ENCODE measurements around the gene ZIC5. TPM values are rescaled to one million over a fixed set of nuclear protein-coding genes. Genes with fewer than 3 reads are reported as not detected.

The ZIC5 gene
- total RNA-seq, 1 experiment from 2014 or later = 5.2 TPM

DNA sequence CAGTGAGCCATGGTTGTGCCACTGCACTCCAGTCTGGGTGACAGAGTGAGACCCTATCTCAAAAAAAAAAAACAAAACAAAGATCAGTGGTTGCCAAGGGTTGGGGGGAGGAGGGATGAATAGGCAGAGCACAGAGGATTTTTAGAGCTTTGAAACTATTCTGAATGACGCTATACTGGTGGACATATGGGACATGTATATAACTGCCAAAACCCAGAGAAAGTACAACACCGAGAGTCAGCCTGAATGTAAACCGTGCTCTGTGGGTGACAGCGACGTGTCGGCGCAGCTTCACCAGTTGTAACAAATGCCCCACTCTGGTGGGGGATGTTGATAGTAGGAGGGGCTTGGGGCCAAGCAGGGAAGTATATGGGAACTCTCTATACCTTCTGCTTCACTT lies 32.9 kb downstream of the ZIC5 start:
- no peaks in the 10 kb centered on the region for H3K4me1 ChIP-seq (ENCODE audit: control insufficient read depth, insufficient read depth, low read length)
- ChIA-PET CTCF (no interaction called here), POLR2A (no interaction called here)
- no peaks in the 10 kb centered on the region for H3K36me3 ChIP-seq (ENCODE audit: control insufficient read depth, insufficient read depth, low read length)
- no peak for TF ChIP-seq SIN3A (IDR thresholded peaks at IDR 0.05; ENCODE audit: borderline replicate concordance, insufficient read depth, low read depth, low read length)
- TF ChIP-seq POLR2AphosphoS5 (IDR thresholded peaks at IDR 0.05; ENCODE audit: low read depth, low read length) = no peak
- TF ChIP-seq TCF7L2 (IDR thresholded peaks at IDR 0.05; ENCODE audit: low read depth, low read length) = no peak
- TF ChIP-seq, protein P1, sequence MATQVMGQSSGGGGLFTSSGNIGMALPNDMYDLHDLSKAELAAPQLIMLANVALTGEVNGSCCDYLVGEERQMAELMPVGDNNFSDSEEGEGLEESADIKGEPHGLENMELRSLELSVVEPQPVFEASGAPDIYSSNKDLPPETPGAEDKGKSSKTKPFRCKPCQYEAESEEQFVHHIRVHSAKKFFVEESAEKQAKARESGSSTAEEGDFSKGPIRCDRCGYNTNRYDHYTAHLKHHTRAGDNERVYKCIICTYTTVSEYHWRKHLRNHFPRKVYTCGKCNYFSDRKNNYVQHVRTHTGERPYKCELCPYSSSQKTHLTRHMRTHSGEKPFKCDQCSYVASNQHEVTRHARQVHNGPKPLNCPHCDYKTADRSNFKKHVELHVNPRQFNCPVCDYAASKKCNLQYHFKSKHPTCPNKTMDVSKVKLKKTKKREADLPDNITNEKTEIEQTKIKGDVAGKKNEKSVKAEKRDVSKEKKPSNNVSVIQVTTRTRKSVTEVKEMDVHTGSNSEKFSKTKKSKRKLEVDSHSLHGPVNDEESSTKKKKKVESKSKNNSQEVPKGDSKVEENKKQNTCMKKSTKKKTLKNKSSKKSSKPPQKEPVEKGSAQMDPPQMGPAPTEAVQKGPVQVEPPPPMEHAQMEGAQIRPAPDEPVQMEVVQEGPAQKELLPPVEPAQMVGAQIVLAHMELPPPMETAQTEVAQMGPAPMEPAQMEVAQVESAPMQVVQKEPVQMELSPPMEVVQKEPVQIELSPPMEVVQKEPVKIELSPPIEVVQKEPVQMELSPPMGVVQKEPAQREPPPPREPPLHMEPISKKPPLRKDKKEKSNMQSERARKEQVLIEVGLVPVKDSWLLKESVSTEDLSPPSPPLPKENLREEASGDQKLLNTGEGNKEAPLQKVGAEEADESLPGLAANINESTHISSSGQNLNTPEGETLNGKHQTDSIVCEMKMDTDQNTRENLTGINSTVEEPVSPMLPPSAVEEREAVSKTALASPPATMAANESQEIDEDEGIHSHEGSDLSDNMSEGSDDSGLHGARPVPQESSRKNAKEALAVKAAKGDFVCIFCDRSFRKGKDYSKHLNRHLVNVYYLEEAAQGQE (IDR thresholded peaks at IDR 0.05; ENCODE audit: insufficient read depth in 1 of 2, low read depth in 2 of 2, low read length in 1 of 2) = no peak
- TF ChIP-seq, protein P2, sequence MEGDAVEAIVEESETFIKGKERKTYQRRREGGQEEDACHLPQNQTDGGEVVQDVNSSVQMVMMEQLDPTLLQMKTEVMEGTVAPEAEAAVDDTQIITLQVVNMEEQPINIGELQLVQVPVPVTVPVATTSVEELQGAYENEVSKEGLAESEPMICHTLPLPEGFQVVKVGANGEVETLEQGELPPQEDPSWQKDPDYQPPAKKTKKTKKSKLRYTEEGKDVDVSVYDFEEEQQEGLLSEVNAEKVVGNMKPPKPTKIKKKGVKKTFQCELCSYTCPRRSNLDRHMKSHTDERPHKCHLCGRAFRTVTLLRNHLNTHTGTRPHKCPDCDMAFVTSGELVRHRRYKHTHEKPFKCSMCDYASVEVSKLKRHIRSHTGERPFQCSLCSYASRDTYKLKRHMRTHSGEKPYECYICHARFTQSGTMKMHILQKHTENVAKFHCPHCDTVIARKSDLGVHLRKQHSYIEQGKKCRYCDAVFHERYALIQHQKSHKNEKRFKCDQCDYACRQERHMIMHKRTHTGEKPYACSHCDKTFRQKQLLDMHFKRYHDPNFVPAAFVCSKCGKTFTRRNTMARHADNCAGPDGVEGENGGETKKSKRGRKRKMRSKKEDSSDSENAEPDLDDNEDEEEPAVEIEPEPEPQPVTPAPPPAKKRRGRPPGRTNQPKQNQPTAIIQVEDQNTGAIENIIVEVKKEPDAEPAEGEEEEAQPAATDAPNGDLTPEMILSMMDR (IDR thresholded peaks at IDR 0.05) = no peak
- intact Hi-C loops (cut with micrococcal nuclease; ENCODE audit: unreplicated experiment) = no loop called here
- no peaks in the 10 kb centered on the region for H3K27me3 ChIP-seq (ENCODE audit: control insufficient read depth, insufficient read depth, low read length)
- DNase-seq (ENCODE audit: low read depth, low spot score) (no peak), ATAC-seq (no peak)
- no peaks in the 10 kb centered on the region for H3K9me3 ChIP-seq (ENCODE audit: control insufficient read depth, insufficient read depth, low read depth, low read length)
- in situ Hi-C loops (cut with HindIII; ENCODE audit: low pct_unique_long_range_greater_than_20kb, low sequenced_read_pairs) = no loop called here
- no peak overlapping the region for H3K27ac ChIP-seq (ENCODE audit: low read length)
- BruUV-seq (replicated peaks) = no TSS peak
- no peak overlapping the region for H3K4me3 ChIP-seq (ENCODE audit: low read depth in 2 of 2, low read length in 2 of 2)

DNA sequence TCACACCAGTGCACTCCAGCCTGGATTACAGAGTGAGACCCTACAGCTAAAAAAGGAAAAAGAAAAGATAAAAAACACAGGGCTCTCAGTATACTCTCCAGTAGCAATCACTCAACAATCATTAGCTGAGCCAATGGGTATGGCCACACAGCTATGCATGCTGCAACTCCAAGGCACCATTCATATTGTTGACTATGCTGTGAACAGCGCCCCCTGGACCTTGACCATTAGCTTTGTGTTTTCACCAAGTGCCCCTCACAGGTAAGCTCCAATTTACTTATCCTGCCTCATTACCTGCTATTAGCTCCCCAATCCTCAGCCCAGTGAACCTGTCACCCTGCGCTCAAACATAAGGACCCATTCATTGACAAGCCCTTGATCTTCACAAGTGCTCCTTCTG lies 35.8 kb downstream of the ZIC5 start:
- intact Hi-C loops (cut with micrococcal nuclease; ENCODE audit: unreplicated experiment) = no loop called here
- POLR2A ChIA-PET = no interaction called here
- H3K9me3 ChIP-seq (ENCODE audit: control insufficient read depth, insufficient read depth, low read depth, low read length) = no peaks in the 10 kb centered on the region
- no peaks in the 10 kb centered on the region for H3K36me3 ChIP-seq (ENCODE audit: control insufficient read depth, insufficient read depth, low read length)
- no peak for DNase-seq (ENCODE audit: low read depth, low spot score)
- in situ Hi-C loops (cut with HindIII; ENCODE audit: low pct_unique_long_range_greater_than_20kb, low sequenced_read_pairs) = no loop called here
- CTCF ChIA-PET = no interaction called here
- no peak overlapping the region for H3K27ac ChIP-seq (ENCODE audit: low read length)
- TF ChIP-seq, protein P1 (IDR thresholded peaks at IDR 0.05; ENCODE audit: insufficient read depth in 1 of 2, low read depth in 2 of 2, low read length in 1 of 2) = no peak
- TF ChIP-seq TCF7L2 (IDR thresholded peaks at IDR 0.05; ENCODE audit: low read depth, low read length) (no peak), POLR2AphosphoS5 (IDR thresholded peaks at IDR 0.05; ENCODE audit: low read depth, low read length) (no peak)
- TF ChIP-seq, protein P2 (IDR thresholded peaks at IDR 0.05) = no peak; the same call in 1 of the 2 replicates
- BruUV-seq (replicated peaks) = no TSS peak
- no peaks in the 10 kb centered on the region for H3K27me3 ChIP-seq (ENCODE audit: control insufficient read depth, insufficient read depth, low read length)
- H3K4me3 ChIP-seq (ENCODE audit: low read depth in 2 of 2, low read length in 2 of 2) = no peak overlapping the region
- no peak for ATAC-seq
- no peaks in the 10 kb centered on the region for H3K4me1 ChIP-seq (ENCODE audit: control insufficient read depth, insufficient read depth, low read length)
